Erythroblast (primary cell): Measurements from ENCODE around the gene PNO1.

Source experiments
- GATA1 ChIP-seq: IDR thresholded peaks from 2 replicates; pipeline ENCODE4 v1.6.1; 2011; ENCODE audit warnings: low read depth, mild to moderate bottlenecking, control low read depth, low read length, moderate library complexity
- POLR2A ChIP-seq: IDR thresholded peaks from 2 replicates; pipeline ENCODE4 v1.6.1; 2011; ENCODE audit warnings: mild to moderate bottlenecking, low read length

DNA sequence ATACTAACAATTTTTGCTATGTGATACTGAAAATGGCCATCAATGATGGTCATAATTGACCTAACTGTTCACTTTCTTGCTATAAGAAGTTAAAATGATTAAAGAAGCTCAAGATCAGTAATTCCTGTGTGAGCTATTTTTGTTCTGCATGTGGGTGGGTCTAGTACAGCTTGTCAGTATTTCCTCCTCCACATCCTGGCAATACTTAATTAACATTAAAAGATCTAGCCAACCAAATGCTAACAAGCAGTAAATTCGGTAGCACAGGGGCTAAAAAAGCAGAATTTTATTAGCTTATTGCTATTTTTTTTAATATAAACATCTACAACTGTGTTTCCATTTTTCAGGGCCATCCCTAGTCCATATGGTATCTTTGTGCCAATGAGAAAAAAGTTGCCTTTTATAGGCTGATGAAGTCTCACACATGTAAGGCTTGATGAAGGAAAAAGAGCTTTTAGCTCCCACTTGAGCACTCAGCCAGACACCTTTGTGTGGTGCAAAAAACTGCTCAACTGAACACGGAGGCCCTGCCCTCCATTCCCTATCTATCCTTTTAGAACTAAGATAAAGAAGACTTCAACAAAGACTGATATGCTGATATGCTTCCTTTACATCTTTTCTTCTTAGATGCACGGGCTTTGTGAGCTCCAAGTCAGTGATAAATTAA is 4.9 kb upstream of the PNO1 start:
- no peak for TF ChIP-seq POLR2A
- no peak for TF ChIP-seq GATA1
